Subcutaneous adipose tissue (tissue), 4 donors: ENCODE results near the gene KAT14. TPM values are rescaled to one million over a fixed set of nuclear protein-coding genes. Genes with fewer than 3 reads are reported as not detected.

Source experiments
- CTCF ChIP-seq: fragments of 450-650 bp; IDR thresholded peaks from one replicate; pipeline ENCODE4 v1.5.1; 2016; ENCODE audit warnings: low read depth, mild to moderate bottlenecking, control low read depth, antibody characterized with exemption, moderate library complexity
- total RNA-seq, 4 donors: library from RNA; depleted of rRNA; stranded (reverse); fragments of >200 nt; gene quantifications; one replicate each; pipeline ENCODE4 v1.1.0, GENCODE V29; 2016

The KAT14 gene
- total RNA-seq, 4 donors from 2014 or later: 10.0 to 17.3 (median 12.4) TPM

GRCh38 chr20:18166241-18166881 lies 28.7 kb downstream of the KAT14 start:
- TF ChIP-seq CTCF: no peak

DNA sequence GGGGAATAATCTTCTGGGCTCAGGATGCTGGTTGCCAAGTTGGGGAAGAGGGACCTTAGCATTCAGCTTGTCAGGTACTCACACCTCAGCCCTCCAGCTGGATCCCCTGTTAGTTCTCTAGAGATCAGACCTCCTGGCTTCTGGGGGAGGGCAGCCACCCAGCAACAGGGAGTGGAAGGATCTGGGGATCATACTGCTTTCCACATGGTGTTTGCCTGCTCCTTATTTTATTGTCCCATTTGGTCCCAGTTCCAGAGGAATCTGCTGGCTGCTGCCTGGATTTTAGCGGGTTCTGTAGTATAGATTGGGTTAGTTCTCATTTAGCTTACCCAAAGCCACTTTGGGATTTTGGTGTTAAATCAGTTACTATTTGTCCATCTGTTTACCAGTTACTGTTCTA lies 29.3 kb downstream of the KAT14 start:
- TF ChIP-seq CTCF: no peak

DNA sequence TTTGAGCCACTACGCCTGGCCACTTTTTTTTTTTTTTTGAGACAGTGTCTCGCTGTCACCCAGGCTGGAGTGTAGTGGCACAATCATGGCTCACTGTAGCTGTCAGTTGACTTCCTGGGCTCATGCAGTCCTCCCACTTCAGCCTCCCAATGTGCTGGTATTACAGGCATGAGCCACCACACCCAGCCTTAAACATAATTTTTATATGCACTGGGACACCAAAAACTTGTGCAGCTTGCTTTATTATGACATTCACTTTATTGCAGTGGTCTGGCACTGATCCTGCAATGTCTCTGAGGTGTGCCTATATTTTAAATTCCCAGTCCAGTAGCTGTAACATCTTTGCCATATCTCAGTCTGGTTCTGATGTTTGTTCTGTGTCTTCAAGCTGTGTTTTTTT lies 34.7 kb downstream of the KAT14 start:
- TF ChIP-seq CTCF: no peak

DNA sequence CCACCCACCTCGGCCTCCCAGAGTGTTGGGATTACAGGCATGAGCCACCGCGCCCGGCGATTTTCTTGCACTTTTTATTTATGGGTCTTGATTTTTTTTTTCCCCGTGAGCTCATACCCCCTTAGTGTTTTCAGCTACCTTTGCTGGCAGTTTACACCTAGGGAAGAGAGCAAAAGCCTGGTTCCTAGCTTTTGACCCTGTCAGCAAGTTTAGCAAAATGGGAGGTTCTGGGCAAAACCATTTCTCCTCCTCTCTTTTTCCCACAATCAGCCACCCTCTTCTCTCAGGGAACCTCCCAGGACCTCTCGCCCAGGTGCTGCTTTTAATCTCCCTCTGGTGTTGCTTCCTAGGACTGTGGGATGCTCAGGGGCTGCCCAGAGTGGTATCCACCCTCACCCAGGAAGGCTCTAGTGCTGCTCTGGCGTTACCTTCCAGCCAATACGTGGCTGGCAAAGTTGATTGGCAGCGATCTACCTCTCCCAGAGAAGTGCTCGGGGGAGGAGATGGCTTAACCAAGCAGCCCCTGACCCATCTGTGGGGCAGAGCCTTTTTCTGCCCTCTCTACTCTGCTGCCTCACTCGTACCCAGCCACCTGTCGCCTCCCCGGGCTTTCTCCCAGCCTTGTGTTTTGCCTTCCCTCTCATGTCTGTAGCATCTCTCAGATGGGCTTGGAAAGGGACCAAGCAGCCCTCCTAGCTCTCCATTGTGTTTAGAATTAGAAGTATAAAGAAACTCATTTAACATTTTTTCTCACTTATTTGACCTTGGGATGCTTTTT lies 37.4 kb downstream of the KAT14 start:
- TF ChIP-seq CTCF: no peak

DNA sequence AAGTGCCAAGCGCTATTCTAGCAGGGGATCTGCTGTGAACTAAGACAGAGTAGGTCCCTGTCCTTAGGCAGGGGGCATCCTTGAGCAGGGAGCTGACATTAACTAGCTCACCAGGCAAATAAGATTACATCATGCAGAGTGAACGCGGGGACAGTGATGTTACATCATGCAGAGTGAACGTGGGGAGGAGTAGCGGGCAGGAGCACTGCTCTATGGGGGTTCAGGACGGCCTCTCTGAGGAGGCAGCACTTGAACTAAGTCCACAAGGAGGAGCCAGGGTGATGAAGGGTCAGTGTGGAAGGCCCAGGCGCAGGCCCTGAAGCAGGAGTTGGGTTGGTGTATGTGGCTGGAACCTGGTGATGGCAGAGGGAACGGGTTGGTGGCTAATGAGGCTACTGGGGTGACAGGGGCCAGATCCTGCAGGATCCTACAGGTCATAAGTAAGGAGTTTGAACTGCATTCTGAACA lies 38.7 kb downstream of the KAT14 start:
- no peak for TF ChIP-seq CTCF

DNA sequence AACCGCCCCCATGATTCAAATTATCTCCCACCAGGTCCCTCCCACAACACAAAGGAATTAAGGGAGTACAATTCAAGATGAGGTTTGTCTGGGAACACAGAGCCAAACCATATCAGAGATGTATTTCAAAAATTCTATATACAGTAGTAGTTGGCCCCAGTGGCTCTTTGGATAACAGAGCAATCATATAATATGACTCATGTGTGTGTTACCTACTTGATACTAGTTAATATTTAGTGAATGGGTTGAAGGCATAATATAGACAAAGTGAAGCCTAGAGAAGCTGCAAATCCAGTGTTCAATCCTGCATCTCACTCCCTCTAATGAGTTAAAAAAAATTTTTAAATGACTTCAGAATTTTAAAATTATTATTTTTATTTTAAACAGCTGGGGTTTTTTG lies 43.2 kb downstream of the KAT14 start:
- no peak for TF ChIP-seq CTCF

GRCh38 chr20:18187020-18187419 lies 49.4 kb downstream of the KAT14 start:
- no peak for TF ChIP-seq CTCF
